BJ (cell line): ENCODE results near the gene GPR148. TPM values are rescaled to one million over a fixed set of nuclear protein-coding genes. Genes with fewer than 3 reads are reported as not detected.
"Not testable (repeated sequence)": the region's sequence is repeated elsewhere in the genome, so short reads cannot be mapped to it uniquely, and the experiment has no call there.

ENCODE experiments used
- CTCF ChIA-PET: fragments of 350-600 bp; formaldehyde crosslinking; extraction: SDS; loops from one replicate; lab custom pipeline; 2021; ENCODE audit warnings: antibody characterized with exemption, inconsistent platforms; lab: Yijun Ruan, JAX
- POLR2A ChIA-PET: fragments of 300-600 bp; sonication (Branson Sonifier 250); formaldehyde crosslinking; extraction: SDS; loops from one replicate; lab custom pipeline; 2021; ENCODE audit warnings: antibody characterized with exemption; lab: Charles Lee
- DNase-seq: peaks from one replicate; pipeline ENCODE4 v3.0.0-alpha.2; 2011; ENCODE audit warnings: low read depth
- H3K27me3 ChIP-seq: 2 replicates; pipeline ENCODE4 v1.6.0; 2011; ENCODE audit warnings: low read length; ENCODE audit not compliant: control insufficient read depth, insufficient read depth
- H3K36me3 ChIP-seq: 2 replicates; pipeline ENCODE4 v1.5.1; 2011; ENCODE audit warnings: low read length; ENCODE audit not compliant: control insufficient read depth, insufficient read depth
- H3K4me3 ChIP-seq: 2 replicates; pipeline ENCODE4 v1.5.1; 2011; ENCODE audit warnings: low read depth, mild to moderate bottlenecking, control low read depth, low read length
- polyA plus RNA-seq: library from polyadenylated mRNA; depleted of rRNA; stranded (reverse); fragments of >200 nt; gene quantifications from 2 replicates; pipeline ENCODE4 v1.2.3, GENCODE V29; 2011
- TF ChIP-seq, protein P1 (sequence below): IDR thresholded peaks from 2 replicates; pipeline ENCODE4 v1.5.1; 2011; ENCODE audit warnings: low read depth, mild to moderate bottlenecking, control low read depth, inconsistent platforms, low read length, moderate library complexity; ENCODE audit not compliant: insufficient read depth

The GPR148 gene
- polyA plus RNA-seq, 1 experiment, result not detected

DNA sequence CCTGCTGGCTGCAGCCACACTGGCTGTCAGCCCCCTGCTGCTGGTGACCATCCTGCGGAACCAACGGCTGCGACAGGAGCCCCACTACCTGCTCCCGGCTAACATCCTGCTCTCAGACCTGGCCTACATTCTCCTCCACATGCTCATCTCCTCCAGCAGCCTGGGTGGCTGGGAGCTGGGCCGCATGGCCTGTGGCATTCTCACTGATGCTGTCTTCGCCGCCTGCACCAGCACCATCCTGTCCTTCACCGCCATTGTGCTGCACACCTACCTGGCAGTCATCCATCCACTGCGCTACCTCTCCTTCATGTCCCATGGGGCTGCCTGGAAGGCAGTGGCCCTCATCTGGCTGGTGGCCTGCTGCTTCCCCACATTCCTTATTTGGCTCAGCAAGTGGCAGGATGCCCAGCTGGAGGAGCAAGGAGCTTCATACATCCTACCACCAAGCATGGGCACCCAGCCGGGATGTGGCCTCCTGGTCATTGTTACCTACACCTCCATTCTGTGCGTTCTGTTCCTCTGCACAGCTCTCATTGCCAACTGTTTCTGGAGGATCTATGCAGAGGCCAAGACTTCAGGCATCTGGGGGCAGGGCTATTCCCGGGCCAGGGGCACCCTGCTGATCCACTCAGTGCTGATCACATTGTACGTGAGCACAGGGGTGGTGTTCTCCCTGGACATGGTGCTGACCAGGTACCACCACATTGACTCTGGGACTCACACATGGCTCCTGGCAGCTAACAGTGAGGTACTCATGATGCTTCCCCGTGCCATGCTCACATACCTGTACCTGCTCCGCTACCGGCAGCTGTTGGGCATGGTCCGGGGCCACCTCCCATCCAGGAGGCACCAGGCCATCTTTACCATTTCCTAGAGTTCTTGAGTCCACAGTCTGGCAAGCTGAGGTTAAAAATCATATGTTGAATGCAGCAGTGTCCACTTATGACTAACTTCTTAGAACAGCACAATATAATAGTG lies 741 bp downstream of the GPR148 start:
- H3K36me3 ChIP-seq, result no peaks in the 10 kb centered on the region
- POLR2A ChIA-PET, result no interaction called here
- no peak for DNase-seq
- H3K27me3 ChIP-seq, result no peaks in the 10 kb centered on the region
- CTCF ChIA-PET, result interaction anchor here (0.9 to 1.3 kb wide), 2 partner anchors 36 to 68 kb away, joined by 3 to 5 read pairs (median 3); no protein-coding TSS in a partner anchor
- TF ChIP-seq, protein P1, sequence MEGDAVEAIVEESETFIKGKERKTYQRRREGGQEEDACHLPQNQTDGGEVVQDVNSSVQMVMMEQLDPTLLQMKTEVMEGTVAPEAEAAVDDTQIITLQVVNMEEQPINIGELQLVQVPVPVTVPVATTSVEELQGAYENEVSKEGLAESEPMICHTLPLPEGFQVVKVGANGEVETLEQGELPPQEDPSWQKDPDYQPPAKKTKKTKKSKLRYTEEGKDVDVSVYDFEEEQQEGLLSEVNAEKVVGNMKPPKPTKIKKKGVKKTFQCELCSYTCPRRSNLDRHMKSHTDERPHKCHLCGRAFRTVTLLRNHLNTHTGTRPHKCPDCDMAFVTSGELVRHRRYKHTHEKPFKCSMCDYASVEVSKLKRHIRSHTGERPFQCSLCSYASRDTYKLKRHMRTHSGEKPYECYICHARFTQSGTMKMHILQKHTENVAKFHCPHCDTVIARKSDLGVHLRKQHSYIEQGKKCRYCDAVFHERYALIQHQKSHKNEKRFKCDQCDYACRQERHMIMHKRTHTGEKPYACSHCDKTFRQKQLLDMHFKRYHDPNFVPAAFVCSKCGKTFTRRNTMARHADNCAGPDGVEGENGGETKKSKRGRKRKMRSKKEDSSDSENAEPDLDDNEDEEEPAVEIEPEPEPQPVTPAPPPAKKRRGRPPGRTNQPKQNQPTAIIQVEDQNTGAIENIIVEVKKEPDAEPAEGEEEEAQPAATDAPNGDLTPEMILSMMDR, result no peak
- no peak overlapping the region for H3K4me3 ChIP-seq

DNA sequence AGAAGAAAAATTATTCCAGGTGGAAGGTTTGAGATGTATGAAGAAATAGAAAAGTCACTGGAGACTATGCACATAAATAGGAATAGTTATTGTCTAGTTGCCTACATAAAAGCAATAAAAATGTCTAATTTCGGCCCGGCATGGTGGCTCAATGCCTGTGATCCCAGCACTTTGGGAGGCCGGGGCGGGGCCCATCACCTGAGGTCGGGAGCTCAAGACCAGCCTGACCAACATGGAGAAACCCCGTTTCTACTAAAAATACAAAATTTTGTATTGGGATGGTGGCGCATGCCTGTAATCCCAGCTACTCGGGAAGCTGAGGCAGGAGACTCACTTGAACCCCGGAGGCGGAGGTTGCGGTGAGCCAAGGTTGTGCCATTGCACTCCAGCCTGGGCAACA lies 3.4 kb downstream of the GPR148 start:
- H3K36me3 ChIP-seq, H3K4me3 ChIP-seq, H3K27me3 ChIP-seq, POLR2A ChIA-PET, DNase-seq, CTCF ChIA-PET: not testable (repeated sequence)

- no peaks in the 10 kb centered on the region for H3K36me3 ChIP-seq
- ChIA-PET CTCF (no interaction called here), POLR2A (no interaction called here)
- no peaks in the 10 kb centered on the region for H3K27me3 ChIP-seq
- DNase-seq, result no peak
- H3K4me3 ChIP-seq, result no peak overlapping the region
- TF ChIP-seq, protein P1, result no peak
Measured at GRCh38 chr2:130735200-130735599, 6.3 kb downstream of the GPR148 start.

DNA sequence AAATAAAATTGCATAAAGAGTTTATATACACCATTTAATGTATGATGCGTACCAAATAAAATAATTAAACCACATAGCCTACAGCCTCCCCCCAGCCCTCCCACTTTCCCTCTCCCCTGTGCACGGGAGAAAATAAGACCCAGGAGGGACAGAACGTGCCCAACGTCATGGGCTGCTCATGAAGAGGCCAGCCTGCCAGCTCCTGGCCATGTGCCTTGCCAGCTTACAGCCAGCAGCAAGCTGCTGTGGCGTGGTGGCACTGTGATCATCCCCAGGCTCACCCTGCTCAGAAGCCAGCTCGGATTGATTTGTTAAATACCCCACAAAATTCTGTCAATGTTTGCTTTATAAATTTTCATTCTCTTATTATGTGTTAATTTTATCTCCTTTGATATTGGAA lies 7.6 kb downstream of the GPR148 start:
- TF ChIP-seq, protein P1, result no peak
- no peak for DNase-seq
- POLR2A ChIA-PET, result no interaction called here
- H3K27me3 ChIP-seq, result no peaks in the 10 kb centered on the region
- no peak overlapping the region for H3K4me3 ChIP-seq
- no peaks in the 10 kb centered on the region for H3K36me3 ChIP-seq
- CTCF ChIA-PET, result no interaction called here

DNA sequence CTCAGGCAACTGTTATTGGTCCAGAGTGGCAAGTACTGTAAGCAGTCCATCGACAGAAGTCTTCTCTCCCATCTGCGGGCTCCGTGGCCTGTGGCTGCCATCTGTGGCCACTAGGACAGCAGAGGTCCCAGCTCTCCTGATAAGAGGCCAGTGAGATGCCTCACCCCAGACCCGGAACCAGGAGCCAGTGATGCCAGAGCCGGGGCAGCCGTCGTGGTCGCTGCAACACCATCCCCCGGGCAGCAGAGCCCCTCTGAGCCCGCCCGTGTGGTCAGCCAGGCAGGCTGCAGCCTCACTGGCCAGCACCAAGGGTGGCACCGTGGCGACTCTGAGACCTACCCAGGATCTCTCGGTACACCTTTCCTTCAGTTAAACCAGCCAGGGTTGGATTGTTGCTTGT lies 8.7 kb downstream of the GPR148 start:
- Histone ChIP-seq H3K27me3 (no peaks in the 10 kb centered on the region), H3K36me3 (no peaks in the 10 kb centered on the region), H3K4me3 (no peak overlapping the region)
- ChIA-PET POLR2A (no interaction called here), CTCF (no interaction called here)
- TF ChIP-seq, protein P1, result no peak
- DNase-seq, result no peak
